ENCODE results near the gene FAM50A.

GRCh38 chrX:154488336-154489075 is 44.6 kb downstream of the FAM50A start:
- TF ChIP-seq TRIM28 (IDR thresholded peaks at IDR 0.05; ENCODE audit: borderline replicate concordance, low read length) (no peak), ZNF555 (tag by site-specific recombination; conservative IDR thresholded peaks at IDR 0.05) (no peak), ZNF146 (tag by site-specific recombination; IDR thresholded peaks at IDR 0.05) (no peak), CTCF (tag by site-specific recombination; IDR thresholded peaks at IDR 0.05) (no peak), YY1 (tag by site-specific recombination; IDR thresholded peaks at IDR 0.05) (no peak), ZNF777 (tag by site-specific recombination; IDR thresholded peaks at IDR 0.05; ENCODE audit: borderline replicate concordance) (no peak), ZNF175 (tag by site-specific recombination; IDR thresholded peaks at IDR 0.05) (no peak), ZNF221 (tag by site-specific recombination; IDR thresholded peaks at IDR 0.05; ENCODE audit: borderline replicate concordance) (no peak)
